ENCODE data around the gene WNT9B.

- TF ChIP-seq YY1 (IDR thresholded peaks at IDR 0.05; ENCODE audit: low read depth) (no peak), REST (IDR thresholded peaks at IDR 0.05; ENCODE audit: low read depth) (no peak), TCF12 (IDR thresholded peaks at IDR 0.05; ENCODE audit: low read depth) (no peak), MAX (IDR thresholded peaks at IDR 0.05) (peak; percentile 42; the same call in 1 of the 2 replicates), USF1 (IDR thresholded peaks at IDR 0.05) (no peak), CEBPB (IDR thresholded peaks at IDR 0.05) (no peak), FOXM1 (IDR thresholded peaks at IDR 0.05; ENCODE audit: borderline replicate concordance, low read depth) (no peak), EGR1 (IDR thresholded peaks at IDR 0.05) (no peak), CREB1 (IDR thresholded peaks at IDR 0.05; ENCODE audit: low read depth) (no peak), TEAD4 (IDR thresholded peaks at IDR 0.05) (no peak), RAD21 (IDR thresholded peaks at IDR 0.05; ENCODE audit: low read depth) (no peak)
Measured at GRCh38 chr17:46851029-46851741, at the start of gene WNT9B.

All from Ishikawa (cell line).